GOT3 (cell line): ENCODE measurements around the gene AKAP6.
"Not testable (repeated sequence)": the region's sequence is repeated elsewhere in the genome, so short reads cannot be mapped to it uniquely, and the experiment has no call there.

Experiments used
- DNase-seq: peaks from one replicate; lab custom pipeline; 2025; ENCODE audit warnings: mixed read lengths; lab: John Stamatoyannopoulos, UW

Gene AKAP6

GRCh38 chr14:32756775-32757174 is 427.7 kb downstream of the AKAP6 start:
- DNase-seq: no peak

GRCh38 chr14:32757568-32757967 is 428.5 kb downstream of the AKAP6 start:
- DNase-seq: no peak

- no peak for DNase-seq
Observed at GRCh38 chr14:32761381-32761968, 432.4 kb downstream of the AKAP6 start.

- DNase-seq: no peak
Observed at GRCh38 chr14:32762886-32763285, 433.8 kb downstream of the AKAP6 start.

- no peak for DNase-seq
Observed at GRCh38 chr14:32763673-32764072, 434.6 kb downstream of the AKAP6 start.

GRCh38 chr14:32764131-32764530 is 435.0 kb downstream of the AKAP6 start:
- DNase-seq: no peak

- DNase-seq: no peak
Observed at GRCh38 chr14:32770422-32770821, 441.3 kb downstream of the AKAP6 start.

GRCh38 chr14:32774214-32774613 is 445.1 kb downstream of the AKAP6 start:
- DNase-seq: no peak

- no peak for DNase-seq
Observed at GRCh38 chr14:32779840-32780239, 450.7 kb downstream of the AKAP6 start.

GRCh38 chr14:32784405-32784804 is 455.3 kb downstream of the AKAP6 start:
- DNase-seq: no peak

- no peak for DNase-seq
Observed at GRCh38 chr14:32785585-32785984, 456.5 kb downstream of the AKAP6 start.

- DNase-seq: no peak
Observed at GRCh38 chr14:32786886-32787285, 457.8 kb downstream of the AKAP6 start.

GRCh38 chr14:32793033-32793432 is 463.9 kb downstream of the AKAP6 start:
- not testable (repeated sequence) for DNase-seq

GRCh38 chr14:32800320-32800719 is 471.2 kb downstream of the AKAP6 start:
- DNase-seq: no peak

- DNase-seq: no peak
Observed at GRCh38 chr14:32802295-32802694, 473.2 kb downstream of the AKAP6 start.

GRCh38 chr14:32805979-32806378 is 476.9 kb downstream of the AKAP6 start:
- DNase-seq: no peak

- DNase-seq: no peak
Observed at GRCh38 chr14:32808644-32809043, 479.5 kb downstream of the AKAP6 start.

- DNase-seq: no peak
Observed at GRCh38 chr14:32809255-32809654, 480.2 kb downstream of the AKAP6 start.

GRCh38 chr14:32813401-32813800 is 484.3 kb downstream of the AKAP6 start:
- no peak for DNase-seq

GRCh38 chr14:32814721-32815120 is 485.6 kb downstream of the AKAP6 start:
- no peak for DNase-seq

- no peak for DNase-seq
Observed at GRCh38 chr14:32816588-32816987, 487.5 kb downstream of the AKAP6 start.

GRCh38 chr14:32817780-32818179 is 488.7 kb downstream of the AKAP6 start:
- no peak for DNase-seq

- DNase-seq: no peak
Observed at GRCh38 chr14:32818581-32818980, 489.5 kb downstream of the AKAP6 start.

GRCh38 chr14:32820181-32820580 is 491.1 kb downstream of the AKAP6 start:
- no peak for DNase-seq

GRCh38 chr14:32820682-32821081 is 491.6 kb downstream of the AKAP6 start:
- no peak for DNase-seq
